LNCAP (cell line): ENCODE measurements around the gene KAZN.

Experiments used
- CTCF ChIP-seq: fragments of 450-650 bp; IDR thresholded peaks from 2 replicates; pipeline ENCODE4 v1.5.1; 2017; ENCODE audit warnings: mild to moderate bottlenecking

KAZN gene

GRCh38 chr1:14598498-14599182 is at the start of gene KAZN:
TSS of gene KAZN (plus strand) at chr1:14598685.
- TF ChIP-seq CTCF: no peak

- peak; percentile 51; the same call in 1 of the 2 replicates for TF ChIP-seq CTCF
Measured at GRCh38 chr1:14549897-14550620, 48.4 kb upstream of the KAZN start.

GRCh38 chr1:14551386-14551785 is 47.1 kb upstream of the KAZN start:
- no peak for TF ChIP-seq CTCF

- no peak for TF ChIP-seq CTCF
Measured at GRCh38 chr1:14552246-14552965, 46.1 kb upstream of the KAZN start.

- no peak for TF ChIP-seq CTCF
Measured at GRCh38 chr1:14553711-14554110, 44.8 kb upstream of the KAZN start.

GRCh38 chr1:14555091-14555490 is 43.4 kb upstream of the KAZN start:
- no peak for TF ChIP-seq CTCF

GRCh38 chr1:14561014-14561693 is 37.3 kb upstream of the KAZN start:
- no peak for TF ChIP-seq CTCF
